NT2/D1 (cell line): ENCODE results near the gene PRKN.

Experiments
- DNase-seq: peaks from one replicate; pipeline ENCODE4 v3.0.0-alpha.2; 2011; ENCODE audit warnings: low read depth, low spot score
- H3K27me3 ChIP-seq: 2 replicates; pipeline ENCODE4 v1.6.0; 2011; ENCODE audit warnings: mild to moderate bottlenecking; ENCODE audit not compliant: insufficient read length, insufficient read depth
- H3K36me3 ChIP-seq: 2 replicates; pipeline ENCODE4 v1.6.1; 2011; ENCODE audit warnings: mild to moderate bottlenecking, low read length, mixed read lengths; ENCODE audit not compliant: insufficient read depth, insufficient read length
- H3K4me1 ChIP-seq: 2 replicates; pipeline ENCODE4 v1.5.1; 2011; ENCODE audit not compliant: insufficient read depth, insufficient read length
- H3K4me3 ChIP-seq: 2 replicates; pipeline ENCODE4 v1.5.1; 2011; ENCODE audit warnings: low read depth; ENCODE audit not compliant: insufficient read length
- H3K9ac ChIP-seq: 2 replicates; pipeline ENCODE4 v1.6.0; 2011; ENCODE audit warnings: low read depth; ENCODE audit not compliant: insufficient read length
- H3K9me3 ChIP-seq: 2 replicates; pipeline ENCODE4 v1.5.1; 2011; ENCODE audit warnings: mild to moderate bottlenecking, low read length; ENCODE audit not compliant: insufficient read depth
- SUZ12 ChIP-seq: IDR thresholded peaks from 2 replicates; pipeline ENCODE4 v1.6.1; 2011; ENCODE audit not compliant: insufficient read length, insufficient read depth; ENCODE audit errors: extremely low read depth
- YY1 ChIP-seq: IDR thresholded peaks from 2 replicates; pipeline ENCODE4 v1.6.1; 2011; ENCODE audit not compliant: insufficient read length, insufficient read depth
- ZNF274 ChIP-seq: IDR thresholded peaks from 2 replicates; pipeline ENCODE4 v1.6.1; 2011; ENCODE audit warnings: mild to moderate bottlenecking, low read depth, low read length

PRKN gene

GRCh38 chr6:161389756-161390155 is 1337.8 kb downstream of the PRKN start:
- Histone ChIP-seq H3K27me3 (no peaks in the 10 kb centered on the region), H3K9ac (no peak overlapping the region), H3K4me3 (no peak overlapping the region), H3K36me3 (no peaks in the 10 kb centered on the region), H3K4me1 (no peaks in the 10 kb centered on the region), H3K9me3 (no peaks in the 10 kb centered on the region)
- no peak for DNase-seq
- TF ChIP-seq SUZ12 (no peak), ZNF274 (no peak), YY1 (no peak)

GRCh38 chr6:161383951-161384350 is 1343.6 kb downstream of the PRKN start:
- Histone ChIP-seq H3K36me3 (no peaks in the 10 kb centered on the region), H3K27me3 (no peaks in the 10 kb centered on the region), H3K9me3 (no peaks in the 10 kb centered on the region), H3K4me1 (no peaks in the 10 kb centered on the region), H3K9ac (no peak overlapping the region), H3K4me3 (no peak overlapping the region)
- TF ChIP-seq ZNF274 (no peak), SUZ12 (no peak), YY1 (no peak)
- no peak for DNase-seq

- Histone ChIP-seq H3K4me3 (no peak overlapping the region), H3K4me1 (no peaks in the 10 kb centered on the region), H3K9ac (no peak overlapping the region), H3K9me3 (no peaks in the 10 kb centered on the region), H3K36me3 (no peaks in the 10 kb centered on the region), H3K27me3 (no peaks in the 10 kb centered on the region)
- TF ChIP-seq SUZ12 (no peak), ZNF274 (no peak), YY1 (no peak)
- no peak for DNase-seq
Observed at GRCh38 chr6:161379834-161380582, 1347.6 kb downstream of the PRKN start.

- Histone ChIP-seq H3K27me3 (no peaks in the 10 kb centered on the region), H3K36me3 (no peaks in the 10 kb centered on the region), H3K4me3 (no peak overlapping the region), H3K9ac (no peak overlapping the region), H3K4me1 (no peaks in the 10 kb centered on the region), H3K9me3 (no peaks in the 10 kb centered on the region)
- TF ChIP-seq ZNF274 (no peak), SUZ12 (no peak), YY1 (no peak)
- DNase-seq, result no peak
Observed at GRCh38 chr6:161378115-161378514, 1349.5 kb downstream of the PRKN start.

GRCh38 chr6:161377116-161377515 is 1350.5 kb downstream of the PRKN start:
- H3K4me3 ChIP-seq, result no peak overlapping the region
- DNase-seq, result no peak
- H3K9me3 ChIP-seq, result no peaks in the 10 kb centered on the region
- H3K4me1 ChIP-seq, result no peaks in the 10 kb centered on the region
- H3K9ac ChIP-seq, result no peak overlapping the region
- no peaks in the 10 kb centered on the region for H3K27me3 ChIP-seq
- no peaks in the 10 kb centered on the region for H3K36me3 ChIP-seq
- TF ChIP-seq SUZ12, result no peak
- TF ChIP-seq ZNF274, result no peak
- TF ChIP-seq YY1, result no peak

- Histone ChIP-seq H3K9ac (no peak overlapping the region), H3K36me3 (no peaks in the 10 kb centered on the region), H3K4me1 (no peaks in the 10 kb centered on the region), H3K4me3 (no peak overlapping the region), H3K9me3 (no peaks in the 10 kb centered on the region), H3K27me3 (no peaks in the 10 kb centered on the region)
- DNase-seq, result no peak
- TF ChIP-seq YY1, result no peak
- TF ChIP-seq ZNF274, result no peak
- no peak for TF ChIP-seq SUZ12
Observed at GRCh38 chr6:161376367-161376766, 1351.2 kb downstream of the PRKN start.

- H3K9me3 ChIP-seq, result no peaks in the 10 kb centered on the region
- H3K27me3 ChIP-seq, result no peaks in the 10 kb centered on the region
- H3K36me3 ChIP-seq, result no peaks in the 10 kb centered on the region
- H3K9ac ChIP-seq, result no peak overlapping the region
- DNase-seq, result no peak
- no peak overlapping the region for H3K4me3 ChIP-seq
- H3K4me1 ChIP-seq, result no peaks in the 10 kb centered on the region
- TF ChIP-seq YY1, result no peak
- TF ChIP-seq ZNF274, result no peak
- TF ChIP-seq SUZ12, result no peak
Observed at GRCh38 chr6:161374971-161375873, 1352.3 kb downstream of the PRKN start.
